Esophagus muscularis mucosa (tissue), 4 donors: Measurements from ENCODE around the gene MARK3.

Source experiments
- EP300 ChIP-seq: sonication (generic); formaldehyde crosslinking; IDR thresholded peaks from one replicate; pipeline ENCODE4 v1.6.1; 2017; ENCODE audit warnings: antibody characterized with exemption
- POLR2A ChIP-seq: fragments of 450-650 bp; IDR thresholded peaks from one replicate; pipeline ENCODE4 v1.6.1; 2017; ENCODE audit warnings: antibody characterized with exemption, moderate library complexity, mild to moderate bottlenecking, low read depth
- POLR2AphosphoS5 ChIP-seq, 2 donors: sonication (generic); formaldehyde crosslinking; IDR thresholded peaks; one replicate each; pipeline ENCODE4 v1.6.1; 2017; ENCODE audit warnings: antibody characterized with exemption in 2 of 2
- TF ChIP-seq, protein P1 (sequence below), 3 experiments: fragments of 200-600 bp in 2 of 3; fragments of 450-650 bp in 1 of 3; sonication (generic) in 2 of 3; IDR thresholded peaks; one replicate each; pipeline ENCODE4 v1.5.1; 2017 to 2019; ENCODE audit warnings: antibody characterized with exemption in 3 of 3, mild to moderate bottlenecking in 2 of 3, moderate library complexity in 1 of 3

DNA sequence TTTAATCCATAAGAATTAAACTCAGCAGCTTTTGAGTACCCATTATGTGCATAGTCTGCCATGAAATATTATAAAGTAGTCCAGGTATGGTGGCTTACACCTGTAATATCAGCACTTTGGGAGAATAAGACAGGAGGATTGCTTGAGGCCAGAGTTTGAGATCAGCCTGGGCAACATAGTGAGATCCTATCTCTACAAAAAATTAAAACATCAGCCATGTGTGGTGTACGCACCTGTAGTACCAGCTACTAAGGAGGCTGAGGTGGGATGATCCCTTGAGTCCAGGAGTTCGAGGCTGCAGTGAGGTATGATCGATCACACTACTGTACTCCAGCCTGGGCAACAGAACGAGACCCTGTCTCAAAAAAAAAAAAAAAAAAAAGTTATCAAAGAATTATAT is 15.3 kb downstream of the MARK3 start:
- no peak for TF ChIP-seq POLR2A
- TF ChIP-seq, protein P1, sequence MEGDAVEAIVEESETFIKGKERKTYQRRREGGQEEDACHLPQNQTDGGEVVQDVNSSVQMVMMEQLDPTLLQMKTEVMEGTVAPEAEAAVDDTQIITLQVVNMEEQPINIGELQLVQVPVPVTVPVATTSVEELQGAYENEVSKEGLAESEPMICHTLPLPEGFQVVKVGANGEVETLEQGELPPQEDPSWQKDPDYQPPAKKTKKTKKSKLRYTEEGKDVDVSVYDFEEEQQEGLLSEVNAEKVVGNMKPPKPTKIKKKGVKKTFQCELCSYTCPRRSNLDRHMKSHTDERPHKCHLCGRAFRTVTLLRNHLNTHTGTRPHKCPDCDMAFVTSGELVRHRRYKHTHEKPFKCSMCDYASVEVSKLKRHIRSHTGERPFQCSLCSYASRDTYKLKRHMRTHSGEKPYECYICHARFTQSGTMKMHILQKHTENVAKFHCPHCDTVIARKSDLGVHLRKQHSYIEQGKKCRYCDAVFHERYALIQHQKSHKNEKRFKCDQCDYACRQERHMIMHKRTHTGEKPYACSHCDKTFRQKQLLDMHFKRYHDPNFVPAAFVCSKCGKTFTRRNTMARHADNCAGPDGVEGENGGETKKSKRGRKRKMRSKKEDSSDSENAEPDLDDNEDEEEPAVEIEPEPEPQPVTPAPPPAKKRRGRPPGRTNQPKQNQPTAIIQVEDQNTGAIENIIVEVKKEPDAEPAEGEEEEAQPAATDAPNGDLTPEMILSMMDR (IDR thresholded peaks at IDR 0.05), result no peak
- TF ChIP-seq EP300, result no peak
- no peak for TF ChIP-seq POLR2AphosphoS5 (IDR thresholded peaks at IDR 0.05)
